GM19035 (cell line): ENCODE data around the gene CMIP.

Experiments
- ATAC-seq: cut with Tn5 transposase; IDR thresholded peaks from one replicate; pipeline ENCODE4 v1.9.1; 2021; ENCODE audit not compliant: unreplicated experiment

Gene CMIP

GRCh38 chr16:81446907-81447268 lies 2.3 kb downstream of the CMIP start:
- no peak for ATAC-seq

DNA sequence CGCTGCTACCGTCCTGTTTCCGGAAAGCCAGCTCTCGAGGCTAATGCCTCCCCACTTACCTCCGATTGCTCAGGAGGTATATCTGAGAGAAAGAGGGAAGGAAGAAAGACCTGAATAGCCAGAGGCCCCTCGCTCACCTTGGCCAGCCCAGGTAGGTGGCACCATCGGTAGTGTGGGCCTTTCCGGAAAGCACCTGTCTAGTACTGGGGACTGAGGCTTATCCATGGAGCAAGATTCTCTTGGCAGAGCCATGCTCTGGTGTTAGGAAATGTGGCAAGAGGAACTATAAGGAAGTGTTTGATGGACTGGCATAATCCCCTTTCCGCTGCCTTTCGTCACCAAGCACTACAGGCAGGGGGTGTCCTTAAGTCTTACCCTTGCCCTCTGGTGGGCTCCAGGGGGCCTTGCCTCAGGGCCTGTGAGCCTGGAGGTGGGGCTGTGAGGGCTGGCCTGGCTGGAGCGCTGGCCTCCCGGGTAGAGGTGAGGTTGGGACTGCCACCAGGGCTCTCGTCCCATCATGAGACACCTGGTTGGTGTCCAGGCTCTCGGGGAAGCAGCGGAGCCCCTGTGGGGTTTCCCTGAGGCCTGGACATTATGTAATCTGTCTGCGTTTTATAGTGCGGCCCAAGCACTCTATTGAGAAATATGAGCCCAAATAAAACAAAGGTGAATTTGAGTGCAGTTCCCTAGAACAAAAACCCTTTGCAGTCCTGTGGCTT lies 2.9 kb downstream of the CMIP start:
- ATAC-seq, result no peak

GRCh38 chr16:81448154-81449131 lies 3.8 kb downstream of the CMIP start:
- no peak for ATAC-seq

GRCh38 chr16:81449241-81449640 lies 4.6 kb downstream of the CMIP start:
- no peak for ATAC-seq

DNA sequence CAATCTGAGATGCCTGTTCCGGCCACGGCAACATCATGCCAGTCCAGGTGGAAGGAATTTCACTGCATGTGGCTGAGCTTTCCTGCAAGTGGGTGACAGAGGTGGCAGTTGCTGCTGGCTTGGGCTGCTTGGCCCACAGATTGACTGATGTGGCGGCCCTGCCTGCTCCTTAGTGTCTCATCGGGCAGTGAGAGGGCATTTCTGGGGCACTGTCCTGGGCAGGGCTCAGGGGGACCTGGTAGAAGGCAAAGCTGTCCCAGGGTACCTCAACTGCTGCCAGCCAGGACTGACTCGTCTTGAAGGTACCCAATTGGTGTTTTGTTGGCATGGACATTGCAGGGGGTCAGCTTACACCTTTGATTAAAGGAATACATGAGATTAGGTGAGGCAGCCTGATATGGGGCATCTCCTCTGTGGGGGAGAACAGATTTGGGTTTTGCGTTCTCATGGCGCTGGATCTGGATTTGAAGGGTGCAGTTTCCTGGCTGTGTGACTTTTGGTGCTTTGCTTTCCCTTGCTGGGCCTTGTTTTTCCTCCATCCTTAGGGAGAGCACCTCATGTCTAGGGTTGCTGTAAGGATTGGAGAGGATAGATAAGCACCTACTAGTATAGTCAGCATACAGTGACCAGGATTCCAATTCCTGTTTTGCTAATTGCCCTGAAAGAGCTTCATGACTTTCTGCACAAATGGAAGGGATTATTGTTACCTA lies 5.4 kb downstream of the CMIP start:
- no peak for ATAC-seq

- ATAC-seq, result no peak
Measured at GRCh38 chr16:81450783-81451491, 6.3 kb downstream of the CMIP start.

- no peak for ATAC-seq
Measured at GRCh38 chr16:81451753-81452680, 7.4 kb downstream of the CMIP start.

DNA sequence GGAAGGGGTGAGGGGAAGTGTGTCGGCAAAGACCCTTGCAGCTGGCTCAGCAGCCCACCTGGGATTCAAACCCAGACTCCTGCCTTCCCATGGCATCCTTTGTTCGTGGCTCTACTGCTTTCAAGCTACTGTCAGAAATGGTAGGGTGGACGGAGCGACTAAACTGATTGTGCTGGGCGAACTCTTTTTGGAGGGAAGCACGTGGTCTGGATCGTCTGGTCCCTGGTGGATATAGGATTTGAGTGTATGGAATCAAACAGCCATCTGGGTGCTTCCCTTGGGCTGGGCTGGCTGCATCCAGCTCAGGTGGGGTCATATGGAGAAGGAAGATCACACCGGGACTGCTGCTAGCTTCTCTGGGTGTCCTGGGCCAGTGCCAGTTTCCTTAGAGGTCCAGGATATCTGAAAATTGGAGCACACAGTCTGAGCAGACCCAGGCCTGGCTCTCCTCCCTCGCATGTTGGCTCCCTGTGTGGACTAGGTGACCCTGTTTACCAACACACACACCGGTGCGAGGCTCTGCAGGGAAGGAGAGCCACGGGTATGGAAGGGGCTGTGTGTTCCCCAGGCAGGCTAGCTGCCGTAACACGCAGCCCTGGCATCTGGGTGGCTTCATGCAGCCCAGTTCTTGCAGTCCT lies 8.6 kb downstream of the CMIP start:
- ATAC-seq, result no peak

- no peak for ATAC-seq
Measured at GRCh38 chr16:81454044-81454443, 9.4 kb downstream of the CMIP start.

DNA sequence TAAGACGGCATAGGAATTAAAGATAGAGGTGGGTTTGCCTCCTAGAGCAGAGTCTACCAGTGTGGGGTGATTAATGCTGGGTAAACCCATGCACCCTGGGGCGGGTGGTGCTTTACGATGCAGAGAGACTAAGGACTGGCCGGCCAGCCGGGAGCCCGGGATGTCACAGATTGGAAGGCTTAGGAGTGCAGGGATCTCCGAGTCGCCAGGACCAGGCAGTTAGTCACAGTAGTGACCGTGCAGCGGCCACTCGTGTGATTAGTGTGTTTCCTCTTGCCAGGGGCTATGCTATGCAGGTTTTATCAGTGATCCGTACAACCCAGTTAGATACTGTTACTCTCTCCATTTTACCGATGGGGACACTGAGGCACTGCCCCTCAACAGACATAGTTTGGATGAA lies 10.4 kb downstream of the CMIP start:
- no peak for ATAC-seq

DNA sequence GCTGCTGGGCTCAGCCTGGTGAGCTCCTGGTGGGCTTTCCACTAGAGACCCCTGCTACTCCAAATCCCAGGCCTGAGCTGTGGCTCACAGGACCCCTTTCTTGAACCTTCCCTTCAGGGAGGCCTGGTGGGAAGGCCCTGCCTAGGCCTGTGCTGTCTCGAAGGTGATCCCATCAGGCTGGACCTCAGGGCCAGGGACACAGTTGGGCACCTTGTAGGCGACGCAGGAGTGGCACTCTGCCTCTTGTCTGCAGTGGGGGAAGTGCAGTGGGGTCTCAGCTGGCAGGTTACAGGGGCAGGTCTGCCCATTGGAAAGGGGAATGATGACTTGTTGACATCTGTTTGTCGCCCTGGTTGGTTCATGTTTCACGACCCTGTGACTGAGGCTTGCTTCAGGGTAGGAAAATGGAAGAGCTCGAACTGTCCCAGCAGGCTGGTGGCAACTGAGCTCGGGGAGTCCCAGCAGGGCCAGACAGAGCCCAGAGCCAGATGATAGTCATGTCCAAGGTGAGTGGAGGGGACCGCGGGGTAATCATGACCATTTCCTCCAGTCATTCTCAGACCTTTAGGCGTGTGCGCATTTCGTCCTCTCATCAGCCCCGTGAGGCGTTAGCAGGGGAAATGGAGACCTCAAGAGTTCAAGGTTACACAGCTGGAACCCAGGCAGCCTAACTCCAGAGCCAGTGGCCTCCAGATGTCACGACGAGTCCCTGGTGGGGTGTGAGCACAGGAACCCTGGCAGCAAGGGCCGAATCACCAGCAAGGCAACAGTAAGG lies 11.3 kb downstream of the CMIP start:
- no peak for ATAC-seq

GRCh38 chr16:81456523-81457325 lies 12.1 kb downstream of the CMIP start:
- ATAC-seq, result no peak

DNA sequence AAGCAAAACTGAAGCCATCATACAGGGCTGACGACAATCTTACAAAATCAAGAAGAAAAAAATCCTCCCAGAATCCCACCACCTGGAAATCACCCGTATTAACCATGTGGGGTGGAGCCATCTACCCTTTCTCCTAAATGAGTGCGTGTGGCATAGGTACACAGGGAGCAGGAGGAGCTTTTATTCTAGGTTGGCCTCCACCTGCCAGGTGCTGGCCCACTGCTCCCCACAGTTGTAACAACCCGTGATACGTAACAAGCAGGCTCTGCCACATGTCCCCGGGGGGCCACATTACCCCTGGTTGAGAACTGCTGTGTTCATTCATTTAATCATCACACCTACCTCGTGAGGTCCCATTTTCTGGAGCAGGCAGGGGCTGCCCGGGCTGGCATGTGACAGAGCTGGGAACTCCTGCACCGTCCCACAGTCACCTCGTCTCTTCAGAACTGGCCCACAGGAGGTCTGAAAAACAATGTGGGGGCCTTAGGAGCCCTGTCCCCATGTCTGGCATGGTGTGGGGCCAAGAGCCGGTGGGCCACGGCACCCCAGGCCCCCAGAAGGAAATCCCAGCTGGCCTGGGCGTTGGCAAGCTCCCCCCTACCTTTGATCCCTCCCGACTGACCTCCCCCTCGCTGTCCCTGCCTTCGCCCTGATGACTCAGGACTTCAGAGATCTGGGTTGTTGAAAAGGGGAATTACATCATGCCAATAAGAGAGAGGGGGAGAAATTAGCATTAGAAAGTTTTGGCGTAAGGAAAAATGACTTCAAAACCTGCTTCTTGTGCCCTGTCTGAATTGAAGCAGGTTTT lies 12.9 kb downstream of the CMIP start:
- ATAC-seq, result no peak

DNA sequence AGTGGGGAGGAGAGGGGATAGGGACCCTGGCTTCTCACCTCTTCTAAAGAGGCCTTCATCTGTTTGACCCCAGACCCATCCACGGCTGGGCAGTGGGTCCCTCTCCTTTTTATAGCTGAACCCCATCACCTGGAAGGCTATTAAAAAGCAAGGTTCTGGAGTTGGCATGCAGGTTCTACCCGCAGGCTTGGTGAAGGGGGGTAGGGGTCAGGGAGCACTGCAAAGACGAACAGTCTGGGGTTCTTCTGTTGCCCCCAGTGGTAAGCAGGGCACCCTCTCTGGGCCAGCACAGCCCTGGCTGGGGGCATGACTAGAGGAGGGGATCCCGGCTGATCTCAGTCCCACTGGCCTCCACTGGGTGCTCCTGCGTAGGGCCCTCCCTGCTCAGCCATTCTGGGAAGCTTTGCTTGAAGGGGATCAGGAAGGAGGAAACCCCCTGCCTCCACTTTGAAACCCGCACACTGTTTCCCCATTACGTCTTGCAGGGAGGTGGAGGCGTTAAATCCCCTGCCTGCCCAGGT lies 13.6 kb downstream of the CMIP start:
- no peak for ATAC-seq

GRCh38 chr16:81458827-81459598 lies 14.4 kb downstream of the CMIP start:
- ATAC-seq, result no peak

DNA sequence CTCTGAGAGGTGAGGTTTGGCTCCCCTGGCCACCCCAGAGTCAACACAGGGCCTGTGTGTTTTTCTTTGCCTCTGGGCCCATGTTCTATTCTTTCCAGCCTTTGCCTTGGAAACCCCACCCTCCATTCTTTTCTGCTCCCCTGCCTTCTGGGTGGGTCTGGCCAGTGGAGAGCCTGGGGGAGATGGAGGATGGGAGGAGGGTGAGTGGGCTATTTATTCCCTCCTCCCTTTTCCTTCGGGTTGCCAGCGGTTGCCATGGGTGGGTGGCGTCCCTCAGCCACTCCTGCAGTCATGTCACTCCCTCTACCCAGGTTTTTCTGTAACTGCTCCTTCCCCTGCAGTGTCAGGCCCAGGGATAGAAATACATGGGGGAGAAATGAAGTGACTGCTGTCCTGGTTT lies 15.5 kb downstream of the CMIP start:
- no peak for ATAC-seq
